ENCODE measurements around the gene HLA-DMB. TPM values are rescaled to one million over a fixed set of nuclear protein-coding genes. Genes with fewer than 3 reads are reported as not detected.

The HLA-DMB gene
- 10 to 100 TPM; 22.8 to 60.5 (median 29.8) TPM for polyA plus RNA-seq
- long read RNA-seq, donor 1, full-length matches to known transcripts = 30 of 72 reads
- long read RNA-seq, donor 1, partial matches to known transcripts = 42 of 72 reads
- long read RNA-seq, donor 1, other reads (novel, unspliced or antisense) = 0 of 72 reads
- long read RNA-seq, donor 2, full-length matches to known transcripts = 6 of 12 reads
- long read RNA-seq, donor 2, partial matches to known transcripts = 6 of 12 reads
- long read RNA-seq, donor 2, other reads (novel, unspliced or antisense) = 0 of 12 reads
- long read RNA-seq, donor 3, full-length matches to known transcripts = 13 of 59 reads
- long read RNA-seq, donor 3, partial matches to known transcripts = 46 of 59 reads
- long read RNA-seq, donor 3, other reads (novel, unspliced or antisense) = 0 of 59 reads
- long read RNA-seq, donor 4 = 0 reads
- long read RNA-seq, donor 5, full-length matches to known transcripts = 2 of 11 reads
- long read RNA-seq, donor 5, partial matches to known transcripts = 9 of 11 reads
- long read RNA-seq, donor 5, other reads (novel, unspliced or antisense) = 0 of 11 reads
- long read RNA-seq, donor 6, full-length matches to known transcripts = 20 of 20 reads
- long read RNA-seq, donor 6, partial matches to known transcripts = 0 of 20 reads
- long read RNA-seq, donor 6, other reads (novel, unspliced or antisense) = 0 of 20 reads
- long read RNA-seq, donor 7, partial matches to known transcripts = 0 of 4 reads
- long read RNA-seq, donor 7, other reads (novel, unspliced or antisense) = 0 of 4 reads
- long read RNA-seq, donor 8 = 0 reads
- long read RNA-seq, donor 9, full-length matches to known transcripts = 4 of 4 reads
- long read RNA-seq, donor 9, partial matches to known transcripts = 0 of 4 reads
- long read RNA-seq, donor 9, other reads (novel, unspliced or antisense) = 0 of 4 reads
- long read RNA-seq, donor 10, full-length matches to known transcripts = 9 of 25 reads
- long read RNA-seq, donor 10, partial matches to known transcripts = 16 of 25 reads
- long read RNA-seq, donor 10, other reads (novel, unspliced or antisense) = 0 of 25 reads

DNA sequence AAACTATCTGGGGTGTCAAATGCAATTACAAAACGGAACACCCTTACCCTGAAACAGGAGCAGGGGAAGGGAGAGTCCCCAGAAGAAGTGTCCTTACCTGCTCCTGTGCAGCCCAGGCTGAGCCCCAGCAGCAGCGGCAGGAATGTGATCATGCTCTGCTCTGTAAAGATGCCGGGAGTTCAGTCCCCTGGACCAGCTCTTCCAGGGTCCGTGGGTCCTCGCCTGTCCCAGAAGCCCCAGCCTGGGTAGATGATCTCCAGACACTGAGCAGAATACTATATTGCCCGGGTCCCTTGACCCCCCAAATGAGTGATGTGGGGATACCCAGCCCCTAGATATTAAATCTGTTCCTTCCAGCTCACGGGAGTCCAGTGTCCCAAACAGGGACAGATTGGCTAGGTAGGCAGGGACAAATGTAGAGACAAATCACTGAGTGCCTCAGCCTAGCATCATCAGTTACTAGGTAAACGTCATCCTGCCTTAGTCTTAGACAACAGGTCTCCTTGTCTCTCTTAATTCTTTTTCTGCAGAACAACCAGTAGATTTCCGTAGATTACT lies at the start of gene HLA-DMB:
TSS of gene HLA-DMB (minus strand) at position 373 of the 558 bp plus-strand sequence. CDS start at position 152, 221 bp downstream.
- H3K9me3 ChIP-seq (ENCODE audit: control insufficient read depth in 2 of 2, insufficient read depth in 1 of 2, low read depth in 1 of 2, low read length in 1 of 2) = no peaks in the 10 kb centered on the region
- no peak for FAIRE-seq
- H3K36me3 ChIP-seq (ENCODE audit: control insufficient read depth in 3 of 3, insufficient read depth in 2 of 3, low read depth in 1 of 3, low read length in 3 of 3) = no peaks in the 10 kb centered on the region
- DNase-seq = peak; percentile 83 to 93
- peaks cover 0 to 6% (median 6%) of the 10 kb centered on the region in 3 donors for H3K4me1 ChIP-seq (ENCODE audit: control insufficient read depth in 3 of 3, insufficient read depth in 2 of 3, low read depth in 1 of 3, low read length in 2 of 3)
- peak within 1 kb of the TSS; percentile 20 to 90 (median 45) for H3K27ac ChIP-seq (ENCODE audit: low read depth in 1 of 3, low read length in 2 of 3)
- WGBS, 3 donors = 3 to 15% (median 4%) methylated on average over 8 to 9 of the region's 9 CpGs
- H3K4me3 ChIP-seq (ENCODE audit: low read depth in 1 of 3, low read length in 3 of 3) = peak within 1 kb of the TSS; percentile 30 to 75 (median 69)
- H3K27me3 ChIP-seq (ENCODE audit: control insufficient read depth in 3 of 3, insufficient read depth in 3 of 3, low read length in 3 of 3) = peaks cover 0 to 16% (median 0%) of the 10 kb centered on the region in 3 donors

DNA sequence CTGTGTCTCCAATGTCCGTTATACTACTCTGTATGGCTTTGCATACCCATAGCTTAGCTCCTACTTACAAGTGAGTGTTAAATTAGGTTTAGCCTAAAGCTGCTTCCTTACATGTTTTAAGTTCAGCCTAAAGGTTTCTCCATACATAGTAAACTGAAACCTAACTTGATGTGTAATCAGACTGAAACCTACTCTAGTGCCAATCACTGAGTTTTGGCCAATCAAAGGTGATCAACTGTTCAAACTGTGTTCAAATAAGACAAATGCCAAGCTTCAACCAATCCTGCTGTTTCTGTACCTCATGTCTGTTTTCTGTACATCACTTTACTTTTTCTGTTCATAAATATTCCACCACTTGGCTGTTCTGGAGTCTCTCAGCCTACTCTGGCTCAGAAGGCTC lies 48.5 kb upstream of the HLA-DMB start:
- H3K27ac ChIP-seq (ENCODE audit: low read depth in 1 of 3, low read length in 2 of 3) = no peak overlapping the region
- 89 to 97% (median 91%) methylated on average over 1 of the region's 1 CpG for WGBS, 3 donors
- H3K4me1 ChIP-seq (ENCODE audit: control insufficient read depth in 3 of 3, insufficient read depth in 2 of 3, low read depth in 1 of 3, low read length in 2 of 3) = no peaks in the 10 kb centered on the region
- H3K27me3 ChIP-seq (ENCODE audit: control insufficient read depth in 3 of 3, insufficient read depth in 3 of 3, low read length in 3 of 3) = peaks cover 0 to 2% (median 0%) of the 10 kb centered on the region in 3 donors
- DNase-seq = no peak
- no peak overlapping the region for H3K4me3 ChIP-seq (ENCODE audit: low read depth in 1 of 3, low read length in 3 of 3)
- FAIRE-seq = no peak
- no peaks in the 10 kb centered on the region for H3K36me3 ChIP-seq (ENCODE audit: control insufficient read depth in 3 of 3, insufficient read depth in 2 of 3, low read depth in 1 of 3, low read length in 3 of 3)
- no peaks in the 10 kb centered on the region for H3K9me3 ChIP-seq (ENCODE audit: control insufficient read depth in 2 of 2, insufficient read depth in 1 of 2, low read depth in 1 of 2, low read length in 1 of 2)

GRCh38 chr6:32984622-32985389 lies 44.0 kb upstream of the HLA-DMB start:
- no peaks in the 10 kb centered on the region for H3K27me3 ChIP-seq (ENCODE audit: control insufficient read depth in 3 of 3, insufficient read depth in 3 of 3, low read length in 3 of 3)
- 10 to 13% (median 12%) methylated on average over 9 of the region's 9 CpGs for WGBS, 3 donors
- H3K27ac ChIP-seq (ENCODE audit: low read depth in 1 of 3, low read length in 2 of 3) = peak overlapping the region in 1 of 3 donors; percentile 0
- peaks cover 2 to 19% (median 7%) of the 10 kb centered on the region in 3 donors for H3K4me1 ChIP-seq (ENCODE audit: control insufficient read depth in 3 of 3, insufficient read depth in 2 of 3, low read depth in 1 of 3, low read length in 2 of 3)
- peaks cover 9 to 16% (median 11%) of the 10 kb centered on the region in 3 donors for H3K36me3 ChIP-seq (ENCODE audit: control insufficient read depth in 3 of 3, insufficient read depth in 2 of 3, low read depth in 1 of 3, low read length in 3 of 3)
- DNase-seq (peak; percentile 91 to 94), FAIRE-seq (no peak)
- H3K4me3 ChIP-seq (ENCODE audit: low read depth in 1 of 3, low read length in 3 of 3) = no peak overlapping the region
- no peaks in the 10 kb centered on the region for H3K9me3 ChIP-seq (ENCODE audit: control insufficient read depth in 2 of 2, insufficient read depth in 1 of 2, low read depth in 1 of 2, low read length in 1 of 2)

GRCh38 chr6:32983964-32984621 lies 43.3 kb upstream of the HLA-DMB start:
- peaks cover 12 to 21% (median 16%) of the 10 kb centered on the region in 3 donors for H3K36me3 ChIP-seq (ENCODE audit: control insufficient read depth in 3 of 3, insufficient read depth in 2 of 3, low read depth in 1 of 3, low read length in 3 of 3)
- H3K27ac ChIP-seq (ENCODE audit: low read depth in 1 of 3, low read length in 2 of 3) = peak overlapping the region in 1 of 3 donors; percentile 0
- no peak for DNase-seq
- H3K9me3 ChIP-seq (ENCODE audit: control insufficient read depth in 2 of 2, insufficient read depth in 1 of 2, low read depth in 1 of 2, low read length in 1 of 2) = no peaks in the 10 kb centered on the region
- H3K27me3 ChIP-seq (ENCODE audit: control insufficient read depth in 3 of 3, insufficient read depth in 3 of 3, low read length in 3 of 3) = no peaks in the 10 kb centered on the region
- WGBS, 3 donors = 23 to 42% (median 34%) methylated on average over 3 of the region's 3 CpGs
- no peak overlapping the region for H3K4me3 ChIP-seq (ENCODE audit: low read depth in 1 of 3, low read length in 3 of 3)
- no peak for FAIRE-seq
- H3K4me1 ChIP-seq (ENCODE audit: control insufficient read depth in 3 of 3, insufficient read depth in 2 of 3, low read depth in 1 of 3, low read length in 2 of 3) = peaks cover 2 to 24% (median 7%) of the 10 kb centered on the region in 3 donors

GRCh38 chr6:32983493-32983848 lies 42.6 kb upstream of the HLA-DMB start:
- Histone ChIP-seq H3K4me1 (ENCODE audit: control insufficient read depth in 3 of 3, insufficient read depth in 2 of 3, low read depth in 1 of 3, low read length in 2 of 3) (peaks cover 2 to 25% (median 7%) of the 10 kb centered on the region in 3 donors), H3K4me3 (ENCODE audit: low read depth in 1 of 3, low read length in 3 of 3) (no peak overlapping the region), H3K27ac (ENCODE audit: low read depth in 1 of 3, low read length in 2 of 3) (no peak overlapping the region), H3K9me3 (ENCODE audit: control insufficient read depth in 2 of 2, insufficient read depth in 1 of 2, low read depth in 1 of 2, low read length in 1 of 2) (no peaks in the 10 kb centered on the region), H3K36me3 (ENCODE audit: control insufficient read depth in 3 of 3, insufficient read depth in 2 of 3, low read depth in 1 of 3, low read length in 3 of 3) (peaks cover 14 to 27% (median 21%) of the 10 kb centered on the region in 3 donors), H3K27me3 (ENCODE audit: control insufficient read depth in 3 of 3, insufficient read depth in 3 of 3, low read length in 3 of 3) (no peaks in the 10 kb centered on the region)
- WGBS, 3 donors = 29 to 66% (median 60%) methylated on average over 1 of the region's 1 CpG
- DNase-seq (no peak), FAIRE-seq (no peak)

GRCh38 chr6:32982702-32983492 lies 42.1 kb upstream of the HLA-DMB start:
- Histone ChIP-seq H3K36me3 (ENCODE audit: control insufficient read depth in 3 of 3, insufficient read depth in 2 of 3, low read depth in 1 of 3, low read length in 3 of 3) (peaks cover 19 to 33% (median 25%) of the 10 kb centered on the region in 3 donors), H3K27ac (ENCODE audit: low read depth in 1 of 3, low read length in 2 of 3) (peak overlapping the region in 2 of 3 donors; percentile 13 to 19), H3K4me3 (ENCODE audit: low read depth in 1 of 3, low read length in 3 of 3) (no peak overlapping the region), H3K4me1 (ENCODE audit: control insufficient read depth in 3 of 3, insufficient read depth in 2 of 3, low read depth in 1 of 3, low read length in 2 of 3) (peaks cover 2 to 31% (median 7%) of the 10 kb centered on the region in 3 donors), H3K27me3 (ENCODE audit: control insufficient read depth in 3 of 3, insufficient read depth in 3 of 3, low read length in 3 of 3) (no peaks in the 10 kb centered on the region), H3K9me3 (ENCODE audit: control insufficient read depth in 2 of 2, insufficient read depth in 1 of 2, low read depth in 1 of 2, low read length in 1 of 2) (no peaks in the 10 kb centered on the region)
- WGBS, 3 donors = 37 to 45% (median 38%) methylated on average over 6 of the region's 6 CpGs
- DNase-seq (peak; percentile 77 to 81), FAIRE-seq (no peak)

All from small intestine (tissue), 16 donors.